Stimulated activated CD4-positive, alpha-beta T cell treated with anti-CD3 and anti-CD28 coated beads, Interleukin-4, amount 100 ng/mL, for 1 hour (primary cell): ENCODE data around the gene ALK.
"Not testable (repeated sequence)": the region's sequence is repeated elsewhere in the genome, so short reads cannot be mapped to it uniquely, and the experiment has no call there.

Source experiments
- DNase-seq: peaks from one replicate; pipeline ENCODE4 v3.0.0-alpha.2; 2020

The ALK gene

DNA sequence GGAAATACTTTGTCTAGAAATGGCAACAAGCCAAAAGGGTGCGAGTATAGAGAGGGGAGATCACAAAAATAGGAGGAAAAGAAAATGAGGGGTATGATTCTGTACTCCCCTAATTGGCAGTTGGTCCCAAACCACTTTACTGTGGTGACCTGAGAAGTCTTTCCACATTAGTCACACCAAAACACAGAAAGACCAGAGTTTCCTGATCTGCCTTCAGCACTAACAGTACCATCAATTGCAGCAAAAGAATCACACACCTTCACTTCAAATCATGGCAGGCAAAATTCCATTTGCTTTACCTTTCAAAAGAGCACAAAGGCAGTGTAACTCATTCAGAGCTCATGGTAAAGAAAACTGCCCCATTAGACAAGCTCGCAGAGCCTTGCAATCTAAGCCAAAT is 86.8 kb downstream of the ALK start:
- DNase-seq, result no peak

- DNase-seq, result no peak
These were observed 87.3 kb downstream of the ALK start for GRCh38 chr2:29834036-29834540.

- DNase-seq, result no peak
These were observed 89.8 kb downstream of the ALK start for GRCh38 chr2:29831560-29831959.

GRCh38 chr2:29829841-29830240 is 91.5 kb downstream of the ALK start:
- no peak for DNase-seq

DNA sequence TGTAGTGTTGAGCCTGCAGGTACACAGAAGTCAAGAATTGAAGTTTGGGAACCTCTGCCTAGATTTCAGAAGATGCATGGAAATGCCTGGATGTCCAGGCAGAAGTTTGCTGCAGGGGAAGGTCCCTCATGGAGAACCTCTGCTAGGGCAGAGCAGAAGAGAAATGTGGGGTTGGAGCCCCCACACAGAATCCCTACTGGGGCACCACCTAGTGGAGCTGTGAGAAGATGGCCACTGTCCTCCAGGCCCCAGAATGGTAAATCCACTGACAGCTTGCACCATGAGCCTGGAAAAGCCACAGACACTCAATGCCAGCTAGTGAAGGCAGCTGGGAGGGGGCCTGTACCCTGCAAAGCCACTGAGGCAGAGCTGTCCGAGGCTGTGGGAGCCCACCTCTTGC is 97.2 kb downstream of the ALK start:
- DNase-seq, result not testable (repeated sequence)

- no peak for DNase-seq
These were observed 99.8 kb downstream of the ALK start for GRCh38 chr2:29821591-29821990.

GRCh38 chr2:29819570-29819969 is 101.8 kb downstream of the ALK start:
- no peak for DNase-seq

- no peak for DNase-seq
These were observed 103.3 kb downstream of the ALK start for GRCh38 chr2:29817801-29818680.

- DNase-seq, result no peak
These were observed 104.1 kb downstream of the ALK start for GRCh38 chr2:29817299-29817698.

GRCh38 chr2:29816651-29817050 is 104.7 kb downstream of the ALK start:
- DNase-seq, result no peak

DNA sequence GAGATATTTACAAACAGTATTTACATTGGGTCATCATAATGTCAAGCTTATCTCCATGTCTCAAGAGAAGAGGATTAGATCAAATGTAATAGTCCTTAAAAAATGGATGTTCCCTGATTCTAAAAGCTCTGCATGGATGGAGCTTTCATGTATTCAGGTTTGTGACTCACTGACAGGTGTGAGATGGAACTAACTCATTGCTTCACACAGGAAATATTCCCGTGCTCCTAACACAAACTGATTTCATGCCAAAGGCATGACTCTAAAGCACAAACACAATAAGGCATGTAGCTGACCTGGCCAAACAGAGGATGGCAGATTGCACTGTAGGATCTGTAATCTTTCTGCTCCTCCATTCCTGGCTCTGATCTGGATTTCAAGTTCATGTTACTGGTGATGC is 110.0 kb downstream of the ALK start:
- DNase-seq, result no peak

DNA sequence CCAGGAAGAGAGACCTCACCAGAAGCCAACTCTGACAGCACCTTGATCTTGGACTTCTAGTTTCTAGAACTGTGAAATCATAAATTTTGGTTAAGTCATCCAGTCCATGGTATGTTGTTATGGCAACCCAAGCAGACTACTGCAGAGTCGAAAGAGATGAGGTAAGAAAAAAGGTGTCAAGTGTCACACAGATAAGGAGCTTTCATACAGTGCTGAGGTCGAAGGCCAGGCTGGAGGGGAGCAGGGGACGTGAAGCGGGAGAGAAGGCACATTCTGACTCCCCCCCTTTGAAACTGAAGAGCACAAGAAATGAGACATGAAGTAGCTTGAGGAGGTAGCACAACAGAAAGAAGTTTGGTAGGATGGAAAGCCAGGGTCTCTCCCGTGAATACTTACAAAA is 110.4 kb downstream of the ALK start:
- DNase-seq, result no peak

DNA sequence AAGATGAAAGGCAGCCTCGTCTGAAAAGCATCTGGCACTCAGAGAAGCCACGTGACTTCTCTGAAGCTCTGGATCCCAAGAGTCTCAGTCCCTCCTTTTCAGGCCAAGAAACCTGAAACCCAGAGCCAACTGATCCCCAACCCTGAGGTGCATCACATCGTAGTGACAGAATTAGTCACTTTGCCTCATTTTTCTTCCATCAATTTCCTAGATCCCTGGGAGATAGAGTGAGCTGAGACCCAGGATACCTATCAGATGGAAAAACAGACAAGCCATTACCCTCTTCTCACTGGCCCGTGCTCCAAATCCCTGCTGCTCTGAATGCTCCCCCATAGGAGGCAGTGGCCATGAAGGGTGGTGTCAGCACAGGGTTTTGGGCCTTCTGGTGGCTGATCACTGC is 113.1 kb downstream of the ALK start:
- no peak for DNase-seq

- no peak for DNase-seq
These were observed 114.3 kb downstream of the ALK start for GRCh38 chr2:29807082-29807481.

GRCh38 chr2:29806461-29806860 is 114.9 kb downstream of the ALK start:
- no peak for DNase-seq

GRCh38 chr2:29804671-29805070 is 116.7 kb downstream of the ALK start:
- no peak for DNase-seq

- DNase-seq, result no peak
These were observed 117.8 kb downstream of the ALK start for GRCh38 chr2:29803537-29803936.

DNA sequence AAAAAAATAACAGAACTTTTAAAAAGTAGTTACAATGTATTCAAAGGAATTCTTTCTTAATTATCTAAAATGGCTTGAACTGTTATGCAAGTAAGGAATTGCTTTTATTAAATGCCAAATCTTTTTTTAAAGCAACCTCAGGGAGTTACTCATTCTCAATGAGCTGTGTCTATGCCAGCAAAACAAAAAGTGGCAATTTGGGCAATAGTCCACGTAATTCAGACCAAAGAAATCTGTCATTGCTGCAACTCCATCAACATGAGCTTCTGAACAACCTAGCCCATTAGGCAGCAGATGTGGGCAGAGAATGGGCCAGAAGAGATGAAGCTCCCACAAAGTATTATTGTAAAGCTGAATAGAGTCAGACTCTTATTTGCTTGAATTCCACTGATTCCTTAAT is 118.4 kb downstream of the ALK start:
- no peak for DNase-seq

DNA sequence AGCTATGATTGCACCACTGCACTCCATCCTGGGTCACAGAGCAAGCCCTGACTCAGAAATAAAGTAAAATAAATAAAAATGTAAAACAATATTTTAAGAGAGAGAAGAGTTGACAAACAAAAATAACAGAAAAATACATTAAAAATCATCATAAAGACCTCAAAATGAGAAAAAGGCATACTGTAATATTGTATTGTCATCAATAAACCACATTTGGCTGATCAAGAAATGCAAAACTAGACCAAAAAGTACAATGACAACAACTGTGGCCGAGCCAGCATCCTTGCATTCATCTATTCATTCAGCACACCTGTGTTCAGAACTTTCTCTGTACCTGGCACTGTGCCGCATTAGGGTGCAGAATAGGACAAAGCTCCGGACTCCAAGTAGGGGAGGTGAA is 121.8 kb downstream of the ALK start:
- no peak for DNase-seq

GRCh38 chr2:29797916-29798315 is 123.5 kb downstream of the ALK start:
- DNase-seq, result no peak

- no peak for DNase-seq
These were observed 124.9 kb downstream of the ALK start for GRCh38 chr2:29796446-29796845.

GRCh38 chr2:29789911-29790485 is 131.4 kb downstream of the ALK start:
- no peak for DNase-seq

GRCh38 chr2:29787473-29788465 is 133.6 kb downstream of the ALK start:
- no peak for DNase-seq
